C4-2B (cell line): ENCODE data around the gene ANKS1B.

ENCODE experiments used
- CTCF ChIP-seq: fragments of 450-650 bp; conservative IDR thresholded peaks from 2 replicates; pipeline ENCODE4 v1.5.1; 2017; ENCODE audit warnings: mild to moderate bottlenecking
- ZFX ChIP-seq: fragments of 450-650 bp; IDR thresholded peaks from 2 replicates; pipeline ENCODE4 v1.6.1; 2017

GRCh38 chr12:99224237-99224636 lies 760.5 kb downstream of the ANKS1B start:
- TF ChIP-seq CTCF (no peak), ZFX (no peak)
